CD1c-positive myeloid dendritic cell (primary cell): Measurements from ENCODE around the gene FABP2.
"Not testable (repeated sequence)": the region's sequence is repeated elsewhere in the genome, so short reads cannot be mapped to it uniquely, and the experiment has no call there.

Experiments used
- DNase-seq: peaks from one replicate; pipeline ENCODE4 v3.0.0-alpha.2; 2016; ENCODE audit errors: extremely low spot score

FABP2 gene

DNA sequence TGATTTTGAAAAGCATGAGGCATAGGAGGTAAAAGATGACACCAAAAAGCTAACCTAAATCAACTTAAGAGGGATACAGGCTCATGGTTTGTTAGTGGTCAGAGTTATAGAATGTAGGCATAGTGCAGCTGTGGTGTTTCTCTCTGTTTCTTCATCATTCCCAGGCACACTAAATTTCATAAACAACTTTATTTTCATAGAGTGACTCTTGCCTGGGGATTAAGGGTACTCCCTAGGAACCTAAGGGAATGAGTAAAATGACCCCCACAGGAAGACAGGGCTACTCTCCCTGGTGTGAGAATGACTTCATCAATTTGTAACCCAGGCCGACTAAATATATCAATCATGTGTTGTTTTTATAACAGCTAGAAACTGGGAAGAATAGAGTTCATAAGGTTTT lies 11.1 kb downstream of the FABP2 start:
- DNase-seq: no peak

- DNase-seq: no peak
Measured at GRCh38 chr4:119307606-119308005, 14.3 kb downstream of the FABP2 start.

GRCh38 chr4:119304431-119304830 lies 17.5 kb downstream of the FABP2 start:
- DNase-seq: no peak

- DNase-seq: no peak
Measured at GRCh38 chr4:119303587-119304305, 18.2 kb downstream of the FABP2 start.

GRCh38 chr4:119302073-119302832 lies 19.7 kb downstream of the FABP2 start:
- no peak for DNase-seq

DNA sequence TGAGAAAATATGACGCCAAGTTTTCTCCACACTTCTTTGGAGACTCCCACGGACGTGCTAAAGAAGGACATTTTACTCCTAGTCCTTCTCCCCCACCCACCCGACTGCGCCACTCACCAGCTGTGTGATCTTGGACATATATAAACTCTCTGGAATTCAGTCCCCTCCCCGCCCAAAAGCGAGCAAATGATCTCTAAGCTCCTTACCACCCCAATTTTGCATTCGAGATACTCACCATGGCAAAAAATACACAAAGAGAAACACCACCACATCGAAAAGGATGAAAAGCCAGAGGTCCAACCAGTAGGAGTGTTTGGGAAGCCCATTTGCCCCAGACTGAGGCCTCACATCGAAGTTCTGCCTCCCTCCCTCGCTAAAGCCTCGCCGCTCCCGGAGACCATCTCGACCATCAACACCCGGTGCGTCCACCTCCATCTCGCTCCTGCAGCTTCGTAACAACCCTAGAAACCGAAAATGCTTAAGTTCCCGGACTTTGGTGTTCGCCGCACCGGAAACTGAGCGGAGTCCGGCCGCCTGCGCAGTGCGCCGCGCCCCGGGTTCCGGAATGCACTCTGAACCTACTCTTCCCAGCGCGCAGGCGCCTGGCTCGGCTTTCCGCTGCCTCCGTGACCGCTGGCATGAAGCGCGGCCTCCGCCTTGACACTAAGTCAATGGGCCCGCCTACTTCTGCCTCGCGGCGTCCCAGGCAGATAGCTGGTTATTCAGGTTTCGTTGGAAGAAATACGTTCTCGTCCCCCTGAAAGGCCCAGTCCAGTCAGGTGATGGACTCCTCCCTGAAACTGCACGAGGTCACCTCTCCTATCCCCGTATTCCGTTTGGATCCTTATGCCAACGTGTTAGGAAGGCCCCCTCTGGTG lies 21.6 kb downstream of the FABP2 start:
- peak; percentile 97 for DNase-seq

DNA sequence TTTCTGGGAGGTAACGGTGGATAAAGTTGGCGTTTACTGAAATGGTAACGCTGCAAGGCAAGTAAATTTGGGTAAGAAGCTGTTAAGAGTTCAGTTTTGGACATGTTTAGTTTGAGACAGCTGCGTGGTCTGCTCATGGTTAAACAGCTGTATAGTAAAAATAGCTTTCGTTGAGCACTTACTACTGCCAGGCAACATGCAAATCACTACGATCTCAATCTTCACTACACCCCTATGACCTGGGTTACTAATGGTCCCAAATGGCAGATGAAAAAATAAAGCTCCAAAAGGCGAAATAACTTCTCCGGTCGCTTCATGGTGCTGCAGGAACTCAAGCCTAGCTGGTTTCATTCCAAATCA lies 22.2 kb downstream of the FABP2 start:
- DNase-seq: no peak

DNA sequence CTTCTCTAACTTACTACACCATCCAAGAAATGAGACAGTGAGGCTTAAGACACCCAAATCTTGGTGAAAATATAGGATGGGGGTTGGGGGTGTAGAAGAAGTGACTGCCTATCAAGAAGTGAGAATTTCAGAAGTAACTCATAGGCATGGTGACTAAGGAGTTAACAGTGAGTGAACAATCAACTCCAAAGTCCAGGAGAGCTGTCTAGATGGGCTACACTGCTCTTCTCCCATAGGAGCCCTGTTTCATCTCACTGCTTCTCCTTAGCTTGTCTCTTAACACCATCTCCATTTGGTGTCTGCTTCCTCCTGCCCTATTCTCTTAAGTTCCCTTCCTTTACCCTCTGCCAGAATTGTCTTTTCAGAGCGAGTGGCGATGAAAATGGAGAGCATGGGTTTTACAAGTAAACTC lies 22.7 kb downstream of the FABP2 start:
- peak; percentile 26 for DNase-seq

- DNase-seq: no peak
Measured at GRCh38 chr4:119297795-119298194, 24.1 kb downstream of the FABP2 start.

GRCh38 chr4:119296356-119296755 lies 25.6 kb downstream of the FABP2 start:
- no peak for DNase-seq

DNA sequence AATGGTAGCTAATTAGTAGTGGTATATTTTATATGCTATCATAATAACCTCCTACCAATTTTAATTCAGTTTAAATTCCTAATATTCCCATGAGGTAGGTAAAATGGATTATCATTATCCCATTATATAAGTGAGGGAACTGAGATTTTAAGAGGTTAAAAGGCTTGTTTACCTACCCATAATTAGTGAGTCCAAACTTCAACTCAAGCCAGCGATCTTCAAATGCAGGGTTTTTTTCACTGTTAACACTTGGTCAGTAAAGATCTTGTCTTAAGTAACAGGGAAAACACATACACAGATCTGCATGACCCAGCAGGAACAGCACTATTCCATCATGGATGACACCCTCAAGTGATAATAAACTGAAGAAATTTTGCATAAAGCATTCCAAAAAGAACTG lies 31.3 kb downstream of the FABP2 start:
- no peak for DNase-seq

DNA sequence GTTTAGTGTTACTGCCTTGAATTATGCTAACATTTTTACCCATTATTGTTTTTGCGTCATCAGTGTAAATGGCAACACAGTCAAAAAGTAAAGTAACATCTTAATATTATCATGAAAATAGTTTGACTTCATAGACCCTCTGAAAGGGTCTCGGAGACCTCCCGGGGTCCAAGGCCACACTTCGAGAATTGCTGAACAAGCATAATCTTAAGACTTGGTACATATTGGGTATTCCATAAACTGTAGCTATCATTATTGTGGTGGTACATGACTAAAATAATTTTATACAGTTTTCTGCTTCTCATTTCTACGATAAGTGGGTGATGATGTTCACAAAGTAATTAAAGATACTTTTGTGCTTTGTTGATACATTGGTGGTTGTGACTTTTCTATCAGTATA lies 32.6 kb downstream of the FABP2 start:
- DNase-seq: no peak

GRCh38 chr4:119286377-119287002 lies 35.4 kb downstream of the FABP2 start:
- peak; percentile 71 for DNase-seq

GRCh38 chr4:119284876-119285780 lies 36.8 kb downstream of the FABP2 start:
- no peak for DNase-seq

- DNase-seq: no peak
Measured at GRCh38 chr4:119281393-119281792, 40.5 kb downstream of the FABP2 start.

DNA sequence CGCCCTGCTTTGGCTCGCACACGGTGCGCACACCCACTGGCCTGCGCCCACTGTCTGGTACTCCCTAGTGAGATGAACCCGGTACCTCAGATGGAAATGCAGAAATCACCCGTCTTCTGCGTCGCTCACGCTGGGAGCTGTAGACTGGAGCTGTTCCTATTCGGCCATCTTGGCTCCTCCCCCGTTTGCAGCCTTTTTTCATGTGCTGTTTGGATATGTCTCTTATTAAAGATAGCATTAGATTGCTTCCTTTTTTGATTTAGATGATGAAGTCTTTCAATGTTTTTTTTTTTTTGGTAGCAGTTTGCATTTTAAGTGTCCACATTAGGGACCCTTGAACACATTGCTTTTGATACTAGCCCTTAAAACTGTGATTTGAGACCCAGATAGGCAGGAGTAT lies 42.0 kb downstream of the FABP2 start:
- not testable (repeated sequence) for DNase-seq

GRCh38 chr4:119279541-119279940 lies 42.4 kb downstream of the FABP2 start:
- not testable (repeated sequence) for DNase-seq

DNA sequence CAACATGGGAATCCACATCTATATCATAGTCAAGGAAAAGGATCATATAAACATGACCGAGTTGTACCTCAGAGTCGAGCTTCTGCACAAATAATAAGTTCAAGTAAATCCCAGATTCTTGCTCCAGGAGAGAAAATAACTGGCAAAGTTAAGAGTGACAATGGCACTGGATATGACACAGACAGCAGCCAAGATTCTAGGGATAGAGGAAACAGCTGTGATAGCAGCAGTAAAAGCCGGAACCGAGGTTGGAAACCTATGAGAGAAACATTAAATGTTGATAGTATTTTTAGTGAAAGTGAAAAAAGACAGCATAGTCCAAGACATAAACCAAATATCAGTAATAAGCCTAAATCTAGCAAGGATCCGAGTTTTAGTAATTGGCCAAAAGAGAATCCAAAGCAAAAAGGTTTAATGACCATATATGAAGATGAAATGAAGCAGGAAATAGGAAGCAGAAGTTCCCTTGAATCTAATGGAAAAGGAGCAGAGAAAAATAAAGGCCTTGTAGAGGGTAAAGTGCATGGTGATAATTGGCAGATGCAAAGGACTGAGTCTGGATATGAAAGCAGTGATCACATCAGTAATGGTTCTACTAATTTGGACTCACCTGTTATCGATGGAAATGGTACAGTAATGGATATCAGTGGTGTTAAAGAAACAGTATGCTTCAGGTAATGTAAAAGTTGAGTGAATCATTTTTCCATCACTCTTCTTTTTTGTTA lies 50.4 kb downstream of the FABP2 start:
- DNase-seq: no peak

- no peak for DNase-seq
Measured at GRCh38 chr4:119268466-119268865, 53.5 kb downstream of the FABP2 start.
